ENCODE data around the gene CEP128.

- TF ChIP-seq POLR2A (IDR thresholded peaks at IDR 0.05) (no peak), CTCF (IDR thresholded peaks at IDR 0.05) (no peak), POLR2AphosphoS5 (IDR thresholded peaks at IDR 0.05) (no peak)
Measured at GRCh38 chr14:80941241-80942185, at the start of gene CEP128.

All from suprapubic skin (tissue), 4 donors.